HepG2 (cell line): Measurements from ENCODE around the gene SYT7. TPM values are rescaled to one million over a fixed set of nuclear protein-coding genes. Genes with fewer than 3 reads are reported as not detected.

ENCODE experiments used
- AGO2 ChIP-seq: fragments of 200-400 bp; formaldehyde crosslinking; optimal IDR thresholded peaks from 2 replicates; pipeline ENCODE3; 2017; ENCODE audit warnings: mild to moderate bottlenecking, low read depth, low read length, moderate library complexity
- AKNA ChIP-seq: sonication (generic); formaldehyde crosslinking; IDR thresholded peaks from 2 replicates; pipeline ENCODE4 v1.4.0; 2020; ENCODE audit warnings: missing genetic modification reagents, borderline replicate concordance
- CBX1 ChIP-seq: IDR thresholded peaks from one replicate; pipeline ENCODE4 v1.6.1; 2016; ENCODE audit warnings: antibody characterized with exemption, low read depth
- CENPBD1 ChIP-seq: sonication (generic); formaldehyde crosslinking; IDR thresholded peaks from 2 replicates; pipeline ENCODE4 v1.8.0; 2022; ENCODE audit warnings: missing genetic modification reagents, low read depth, mild to moderate bottlenecking, borderline replicate concordance
- FOXA3 ChIP-seq: IDR thresholded peaks from 2 replicates; pipeline ENCODE4 v1.6.1; 2016; ENCODE audit warnings: missing genetic modification reagents, missing compliant biosample characterization
- HDAC2 ChIP-seq: sonication (generic); formaldehyde crosslinking; IDR thresholded peaks from 2 replicates; pipeline ENCODE4 v1.4.0; 2020; ENCODE audit warnings: missing genetic modification reagents
- MLLT10 ChIP-seq: sonication (generic); formaldehyde crosslinking; IDR thresholded peaks from 2 replicates; pipeline ENCODE4 v1.4.0; 2020; ENCODE audit warnings: missing genetic modification reagents
- NR3C1 ChIP-seq: sonication (generic); formaldehyde crosslinking; IDR thresholded peaks from 2 replicates; pipeline ENCODE4 v1.4.0; 2020; ENCODE audit warnings: missing genetic modification reagents
- SMYD3 ChIP-seq: sonication (generic); formaldehyde crosslinking; IDR thresholded peaks from 2 replicates; pipeline ENCODE4 v1.8.1; 2023; ENCODE audit warnings: mild to moderate bottlenecking, missing genetic modification reagents
- SNRNP70 ChIP-seq: fragments of 200-400 bp; formaldehyde crosslinking; IDR thresholded peaks from 2 replicates; pipeline ENCODE4 v1.6.1; 2017; ENCODE audit warnings: mild to moderate bottlenecking, low read depth, low read length, moderate library complexity
- TFDP2 ChIP-seq: sonication (generic); formaldehyde crosslinking; IDR thresholded peaks from 2 replicates; pipeline ENCODE4 v1.4.0; 2020; ENCODE audit warnings: missing genetic modification reagents
- ZNF20 ChIP-seq: sonication (generic); formaldehyde crosslinking; IDR thresholded peaks from 2 replicates; pipeline ENCODE4 v1.4.0; 2020; ENCODE audit warnings: mild to moderate bottlenecking, moderate library complexity, missing genetic modification reagents
- ZNF276 ChIP-seq: sonication (generic); formaldehyde crosslinking; IDR thresholded peaks from 2 replicates; pipeline ENCODE4 v1.4.0; 2020; ENCODE audit warnings: mild to moderate bottlenecking, low read depth, missing genetic modification reagents
- ZNF414 ChIP-seq: sonication (generic); formaldehyde crosslinking; IDR thresholded peaks from 2 replicates; pipeline ENCODE4 v1.5.0; 2020; ENCODE audit warnings: missing genetic modification reagents
- ZNF431 ChIP-seq: sonication (generic); formaldehyde crosslinking; IDR thresholded peaks from 2 replicates; pipeline ENCODE4 v1.9.0; 2022; ENCODE audit warnings: missing genetic modification reagents, low read depth, mild to moderate bottlenecking, borderline replicate concordance
- ZNF737 ChIP-seq: sonication (generic); formaldehyde crosslinking; IDR thresholded peaks from 2 replicates; pipeline ENCODE4 v1.5.0; 2020; ENCODE audit warnings: missing genetic modification reagents, mild to moderate bottlenecking, borderline replicate concordance
- ZSCAN5A ChIP-seq: sonication (generic); formaldehyde crosslinking; IDR thresholded peaks from 2 replicates; pipeline ENCODE4 v1.8.0; 2022; ENCODE audit warnings: mild to moderate bottlenecking, missing genetic modification reagents, borderline replicate concordance
- ZZZ3 ChIP-seq: sonication (generic); formaldehyde crosslinking; IDR thresholded peaks from 2 replicates; pipeline ENCODE4 v1.4.0; 2020; ENCODE audit warnings: missing genetic modification reagents, mild to moderate bottlenecking, borderline replicate concordance
- polyA plus RNA-seq, 8 experiments: library from polyadenylated mRNA; depleted of rRNA in 3 of 8; stranded (reverse) in 7 of 8; unstranded in 1 of 8; fragments of >200 nt; fragmentation: Illumina TruSeq in 4 of 8; extraction: Trizol in 4 of 8; gene quantifications; 2 replicates each; pipeline versions ENCODE4 v1.2.1 to v1.2.3, GENCODE V29; 2011 to 2016; ENCODE audit warnings: low read depth in 4 of 8, missing spikeins in 1 of 8, mixed read lengths in 1 of 8; ENCODE audit not compliant: insufficient read depth in 1 of 8
- total RNA-seq, 5 experiments: library from RNA; depleted of rRNA; stranded (reverse); fragments of >200 nt; fragmentation: Illumina TruSeq; extraction: Trizol; gene quantifications; 2 replicates each; pipeline ENCODE4 v1.2.3, GENCODE V29; 2016; ENCODE audit warnings: low read depth in 1 of 5

SYT7 gene
- total and polyA plus RNA-seq, 2 of the 13 experiments (the other 11 are each of a cell fraction or from before 2014, with no cell fraction given) = 1.4 to 4.4 TPM

- TF ChIP-seq FOXA3 (CRISPR knock-in tag) = peak; percentile 93
- peak; percentile 100 for TF ChIP-seq SMYD3
- peak; percentile 96; the same call in 1 of the 2 replicates for TF ChIP-seq NR3C1 (CRISPR knock-in tag)
- TF ChIP-seq ZNF276 (CRISPR knock-in tag) = peak; percentile 99
- no peak for TF ChIP-seq CBX1
- peak; percentile 100 for TF ChIP-seq ZNF431 (CRISPR knock-in tag)
- TF ChIP-seq ZSCAN5A (CRISPR knock-in tag) = peak; percentile 100
- no peak for TF ChIP-seq AGO2
- TF ChIP-seq SNRNP70 = no peak
- TF ChIP-seq HDAC2 (CRISPR knock-in tag) = peak; percentile 100
- peak; percentile 100 for TF ChIP-seq ZNF737 (CRISPR knock-in tag)
- TF ChIP-seq ZZZ3 = peak; percentile 99
- peak; percentile 98; the same call in 1 of the 2 replicates for TF ChIP-seq MLLT10 (CRISPR knock-in tag)
- peak; percentile 100 for TF ChIP-seq AKNA
- peak; percentile 100 for TF ChIP-seq CENPBD1 (CRISPR knock-in tag)
- peak; percentile 100 for TF ChIP-seq ZNF414 (CRISPR knock-in tag)
- peak; percentile 99 for TF ChIP-seq ZNF20 (CRISPR knock-in tag)
- peak; percentile 94 for TF ChIP-seq TFDP2 (CRISPR knock-in tag)
Measured at GRCh38 chr11:61567286-61568061, 13.4 kb downstream of the SYT7 start (continued).
